CD4-positive, alpha-beta T cell treated with Interferon alpha-2 for 1 hour (primary cell): Measurements from ENCODE around the gene SRRT.
"Not testable (repeated sequence)": the region's sequence is repeated elsewhere in the genome, so short reads cannot be mapped to it uniquely, and the experiment has no call there.

ENCODE experiments used
- DNase-seq, 2 donors: peaks; one replicate each; pipeline ENCODE4 v3.0.0-alpha.2; 2020 to 2022

Gene SRRT

DNA sequence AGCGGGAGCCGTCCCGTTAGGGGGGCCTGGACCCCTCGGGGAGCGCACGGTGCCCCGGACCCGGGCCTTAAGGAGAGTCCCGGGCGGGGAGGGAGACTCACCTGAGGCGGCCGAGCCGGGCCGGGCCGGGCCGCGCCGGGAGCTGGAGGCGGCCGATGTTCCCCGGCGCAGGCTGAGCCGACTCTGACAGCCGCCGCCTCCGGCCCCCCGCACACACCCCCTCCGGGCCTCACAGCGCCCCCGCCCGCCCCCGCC is 20.7 kb downstream of the SRRT start, which contains the start of gene ACHE:
ACHE (minus strand) TSS at position 188 of the 255 bp plus-strand sequence. CDS start 1,656 bp downstream, outside the sequence.
- no peak for DNase-seq

GRCh38 chr7:100895956-100896731 is 21.2 kb downstream of the SRRT start:
- peak; percentile 33 to 55 for DNase-seq

DNA sequence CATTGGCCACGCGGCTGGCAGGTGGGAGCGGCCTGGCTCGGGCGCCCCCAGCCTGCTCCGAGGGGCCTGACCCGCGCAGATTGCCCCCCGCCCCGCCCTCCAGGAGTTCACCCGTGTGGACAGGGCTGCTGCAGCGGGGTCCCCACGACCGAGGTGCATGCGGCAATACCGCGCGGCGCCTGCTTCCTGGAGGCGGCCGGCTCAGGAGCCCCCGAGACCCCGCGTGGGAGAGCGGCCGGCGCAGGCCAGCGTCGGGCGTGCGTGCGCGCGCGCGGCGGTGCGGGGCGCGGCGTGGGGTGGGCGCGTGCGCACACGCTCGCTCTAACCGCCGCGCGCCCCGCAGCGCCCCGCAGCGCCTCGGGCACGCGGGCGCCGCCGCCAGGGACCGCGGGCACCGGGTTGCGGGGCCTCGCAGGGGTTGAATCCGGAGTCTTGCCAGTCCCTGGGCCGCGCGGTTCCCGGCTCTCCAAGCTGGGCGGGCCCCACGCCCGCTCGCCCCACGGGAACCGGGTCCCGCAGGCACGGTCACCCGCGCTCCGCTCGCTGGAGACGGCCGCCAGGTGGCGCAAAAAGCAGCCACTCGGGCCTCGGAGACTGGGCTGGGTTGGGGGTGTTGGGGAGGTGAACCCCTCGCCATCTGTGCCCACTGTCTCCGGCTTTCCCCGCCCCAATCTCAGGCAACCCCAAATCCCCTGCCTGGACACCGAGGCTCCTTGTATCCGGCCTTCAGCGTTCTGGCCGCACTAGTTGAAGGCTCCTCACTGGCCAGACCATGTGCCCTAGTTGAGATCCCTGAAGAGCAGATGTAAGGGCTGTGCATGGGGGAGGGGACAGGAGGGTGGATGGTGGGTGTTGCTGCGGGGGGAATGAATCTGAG is 22.1 kb downstream of the SRRT start:
- DNase-seq: peak; percentile 55 to 74

- DNase-seq: no peak
These were observed 23.0 kb downstream of the SRRT start for GRCh38 chr7:100897772-100898454.

GRCh38 chr7:100899432-100899831 is 24.5 kb downstream of the SRRT start:
- DNase-seq: no peak

DNA sequence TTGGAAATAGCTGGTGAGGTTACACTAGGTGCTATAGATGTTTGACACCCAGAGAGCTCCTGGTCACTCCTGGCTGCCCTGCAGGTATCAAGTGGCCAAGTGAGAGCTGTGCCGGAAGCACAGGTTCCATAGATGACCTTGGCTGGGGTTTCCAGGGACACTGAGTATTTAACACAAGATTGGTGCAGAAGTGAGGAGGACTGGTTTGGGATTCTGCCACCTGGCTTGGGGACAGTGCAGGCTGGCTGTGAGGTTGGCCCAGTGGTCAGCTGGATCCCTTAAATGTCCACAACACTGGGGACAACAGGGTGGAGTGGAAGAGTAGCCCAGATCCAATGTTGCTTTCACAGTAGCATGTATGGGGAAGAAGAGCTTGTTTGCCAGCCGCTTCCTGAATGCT is 26.1 kb downstream of the SRRT start:
- DNase-seq: no peak

GRCh38 chr7:100901921-100902332 is 27.0 kb downstream of the SRRT start:
- DNase-seq: no peak

DNA sequence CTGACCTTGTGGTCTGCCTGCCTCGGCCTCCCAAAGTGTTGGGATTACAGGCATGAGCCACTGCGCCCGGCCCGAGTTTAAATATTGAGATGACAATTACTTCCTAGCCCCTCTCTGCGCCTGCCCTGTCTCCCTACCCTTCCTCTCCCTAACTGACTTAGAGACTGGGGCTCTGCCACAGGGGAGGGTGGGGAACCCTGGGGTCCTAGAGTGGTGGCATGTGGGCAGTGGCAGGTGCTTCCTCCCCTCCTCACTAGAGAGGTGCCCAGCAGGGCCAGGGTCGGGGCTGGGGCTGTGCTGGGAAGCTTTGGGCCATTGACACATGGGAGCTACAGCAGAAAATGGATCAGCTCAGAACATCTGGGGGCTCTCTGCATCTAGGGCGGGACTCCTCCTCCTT is 27.7 kb downstream of the SRRT start:
- no peak for DNase-seq

DNA sequence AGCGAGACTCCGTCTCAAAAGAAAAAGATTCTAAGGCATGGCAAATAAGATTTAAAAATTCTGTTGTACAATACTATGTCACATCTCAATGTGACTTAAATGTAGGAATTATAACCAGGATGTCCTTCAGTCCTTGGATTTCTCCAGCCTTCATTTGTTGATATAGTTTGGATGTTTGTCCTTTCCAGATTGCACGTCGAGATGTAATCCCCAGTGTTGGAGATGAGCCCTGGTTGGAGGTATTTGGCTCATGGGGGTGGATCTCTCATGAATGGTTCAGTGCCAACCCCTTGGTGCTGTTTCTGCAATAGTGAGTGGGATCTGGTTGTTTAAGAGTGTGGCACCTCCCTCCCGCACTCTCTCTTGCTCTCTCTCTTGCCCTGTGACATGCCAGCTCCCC is 33.6 kb downstream of the SRRT start:
- no peak for DNase-seq

DNA sequence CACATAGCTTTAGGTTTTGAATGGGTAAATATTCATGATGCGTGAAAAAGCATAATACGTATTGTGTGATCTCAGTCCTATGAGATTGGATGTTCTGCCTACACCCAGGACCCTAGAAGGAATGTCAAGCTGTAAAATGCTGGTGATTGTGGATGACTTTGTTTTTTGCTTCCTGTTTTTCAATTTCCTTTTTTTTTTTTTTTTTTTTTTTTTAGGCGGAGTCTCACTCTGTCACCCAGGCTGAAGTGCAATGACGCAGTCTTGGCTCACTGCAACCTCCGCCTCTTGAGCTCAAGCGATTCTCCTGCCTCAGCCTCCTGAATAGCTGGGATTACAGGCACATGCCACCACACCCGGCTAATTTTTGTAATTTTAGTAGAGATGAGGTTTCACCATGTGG is 35.5 kb downstream of the SRRT start:
- peak in 1 of 2 donors; percentile 40 for DNase-seq

DNA sequence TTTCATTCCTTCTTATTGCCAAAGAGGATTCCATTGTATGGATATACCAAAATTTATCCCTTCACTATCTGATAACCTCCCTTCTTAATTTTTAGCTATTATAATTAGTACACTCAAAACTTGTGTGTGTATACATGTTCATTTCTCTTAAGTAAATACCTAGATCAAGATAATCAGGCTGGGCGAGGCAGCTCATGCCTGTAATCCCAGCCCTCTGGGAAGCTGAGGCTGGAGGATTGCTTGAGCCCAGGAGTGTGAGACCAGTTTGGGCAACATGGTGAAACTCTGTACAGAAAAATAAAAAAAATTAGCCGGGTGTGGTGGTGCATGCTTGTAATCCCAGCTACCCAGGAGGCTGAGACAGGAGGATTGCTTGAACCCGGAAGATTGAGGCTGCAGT is 36.6 kb downstream of the SRRT start:
- no peak for DNase-seq

GRCh38 chr7:100914208-100914878 is 39.4 kb downstream of the SRRT start:
- no peak for DNase-seq

- DNase-seq: peak in 1 of 2 donors; percentile 39
These were observed 40.1 kb downstream of the SRRT start for GRCh38 chr7:100914879-100915447.

DNA sequence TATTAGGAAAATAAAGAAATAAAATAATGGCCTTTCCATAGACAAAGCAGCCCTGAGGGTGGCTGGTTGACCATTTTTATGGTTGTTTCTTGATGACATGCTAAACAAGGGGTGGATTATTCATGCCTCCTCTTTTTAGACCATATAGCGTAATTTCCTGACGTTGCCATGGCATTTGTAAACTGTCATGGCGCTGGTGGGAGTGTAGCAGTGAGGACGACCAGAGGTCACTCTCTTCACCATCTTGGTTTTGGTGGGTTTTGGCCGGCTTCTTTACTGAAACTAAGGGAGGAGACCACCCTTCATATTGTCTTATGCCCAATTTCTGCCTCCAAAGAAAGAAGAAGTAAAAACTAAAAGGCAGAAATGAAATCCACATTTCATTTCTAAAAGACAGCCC is 44.4 kb downstream of the SRRT start:
- not testable (repeated sequence) for DNase-seq

DNA sequence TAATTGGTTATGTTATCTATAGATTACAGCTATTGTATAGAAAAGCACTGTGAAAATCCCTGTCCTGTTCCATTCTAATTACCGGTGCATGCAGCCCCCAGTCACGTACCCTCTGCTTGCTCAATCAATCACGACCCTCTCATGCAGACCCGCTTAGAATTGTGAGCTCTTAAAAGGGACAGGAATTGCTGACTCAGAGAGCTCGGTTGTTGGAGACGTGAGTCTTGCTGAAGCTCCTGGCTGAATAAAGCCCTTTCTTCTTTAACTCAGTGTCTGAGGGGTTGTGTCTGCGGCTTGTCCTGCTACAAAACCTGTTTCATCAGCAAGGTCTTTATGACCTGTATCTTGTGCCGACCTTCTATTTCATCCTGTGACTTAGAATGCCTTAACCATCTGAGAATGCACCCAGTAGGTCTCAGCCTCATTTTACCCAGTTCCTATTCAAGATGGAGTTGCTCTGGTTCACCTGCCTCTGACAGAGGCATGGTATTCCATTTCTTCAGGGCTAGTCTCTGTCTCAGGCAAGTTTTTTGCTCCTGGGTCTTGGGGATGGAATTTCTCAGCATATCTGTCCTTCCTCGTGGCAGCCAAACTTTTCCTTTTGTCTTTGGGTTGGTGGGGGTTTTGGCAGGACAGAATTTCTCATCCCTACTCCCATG is 45.0 kb downstream of the SRRT start:
- DNase-seq: not testable (repeated sequence)

GRCh38 chr7:100921039-100921438 is 46.1 kb downstream of the SRRT start:
- DNase-seq: no peak

DNA sequence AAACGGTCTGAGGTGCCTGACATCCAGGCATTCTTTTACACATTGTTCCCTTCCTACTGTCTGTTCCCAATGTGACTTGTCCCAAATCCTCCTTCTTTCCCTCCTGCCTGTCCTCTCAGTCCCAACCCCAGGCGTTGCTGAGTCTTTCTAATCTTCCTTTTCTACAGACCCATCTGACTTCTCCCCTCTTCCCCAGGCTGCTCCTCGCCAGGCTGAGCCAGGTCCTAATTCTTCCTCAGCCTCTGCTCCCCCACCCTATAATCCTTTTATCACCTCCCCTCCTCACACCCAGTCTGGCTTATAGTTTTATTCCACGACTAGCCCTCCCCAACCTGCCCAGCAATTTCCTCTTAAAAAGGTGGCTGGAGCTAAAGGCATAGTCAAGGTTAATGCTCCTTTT is 48.7 kb downstream of the SRRT start:
- DNase-seq: not testable (repeated sequence)

- DNase-seq: no peak
These were observed 54.9 kb downstream of the SRRT start for GRCh38 chr7:100929808-100930174.

- DNase-seq: no peak
These were observed 58.8 kb downstream of the SRRT start for GRCh38 chr7:100933734-100934133.

DNA sequence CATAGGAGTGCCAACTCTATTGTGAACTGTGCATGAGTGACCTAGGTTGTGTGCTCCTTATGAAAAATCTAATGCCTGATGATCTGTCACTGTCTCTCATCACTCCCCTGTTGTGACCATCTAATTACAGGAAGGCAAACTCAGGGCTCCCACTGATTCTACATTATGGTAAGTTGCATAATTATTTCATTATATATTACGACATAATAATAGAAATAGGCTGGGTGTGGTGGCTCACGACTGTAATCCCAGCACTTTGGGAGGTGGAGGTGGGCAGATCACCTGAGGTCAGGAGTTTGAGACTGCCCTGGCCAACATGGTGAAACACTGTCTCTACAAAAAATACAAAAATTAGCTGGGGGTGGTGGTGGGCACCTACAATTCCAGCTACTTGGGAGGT is 60.5 kb downstream of the SRRT start:
- not testable (repeated sequence) for DNase-seq

DNA sequence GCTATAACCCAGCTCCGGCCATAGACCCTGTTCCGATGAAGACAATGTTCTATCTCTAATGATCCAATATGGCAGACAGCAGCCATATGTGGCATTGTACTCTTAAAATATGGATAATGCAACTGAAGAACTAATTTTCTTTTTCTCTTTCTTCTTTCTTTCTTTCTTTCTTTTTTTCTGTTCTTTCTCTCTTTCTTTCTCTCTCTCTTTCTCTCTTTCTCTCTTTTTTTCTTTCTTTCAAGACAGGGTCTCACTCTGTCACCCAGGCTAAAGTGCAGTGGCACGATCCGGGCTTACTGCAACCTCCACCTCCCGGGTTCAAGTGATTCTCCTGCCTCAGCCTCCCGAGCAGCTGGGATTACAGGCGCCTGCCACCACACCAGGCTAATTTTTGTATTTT is 61.3 kb downstream of the SRRT start:
- not testable (repeated sequence) for DNase-seq
